Measurements from ENCODE around the gene CST8.
"Not testable (repeated sequence)": the region's sequence is repeated elsewhere in the genome, so short reads cannot be mapped to it uniquely, and the experiment has no call there.

The CST8 gene

DNA sequence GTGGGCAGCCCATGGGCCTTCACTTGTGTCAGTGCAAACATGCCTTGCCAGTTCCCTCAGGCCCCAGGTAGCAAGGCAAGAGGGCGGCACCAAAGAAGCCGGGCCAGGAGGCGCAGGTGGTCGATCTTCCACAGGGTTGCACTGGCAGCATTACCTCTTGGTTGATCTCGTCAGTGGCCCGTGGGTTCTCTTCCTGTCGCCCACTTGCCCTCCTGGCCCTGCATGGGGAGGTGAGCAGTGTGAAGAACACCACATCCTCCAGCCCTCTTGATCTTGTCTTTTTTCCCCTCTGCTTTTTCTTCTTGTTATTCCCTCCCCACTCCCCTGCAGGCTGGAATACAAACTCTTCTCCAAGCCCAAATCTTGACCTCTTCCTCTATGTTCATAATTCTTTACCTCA is 35.3 kb upstream of the CST8 start:
- no peak for DNase-seq (ENCODE audit: low read depth)
- no peak overlapping the region for H3K4me3 ChIP-seq (ENCODE audit: low read length)
- TF ChIP-seq, protein P1, sequence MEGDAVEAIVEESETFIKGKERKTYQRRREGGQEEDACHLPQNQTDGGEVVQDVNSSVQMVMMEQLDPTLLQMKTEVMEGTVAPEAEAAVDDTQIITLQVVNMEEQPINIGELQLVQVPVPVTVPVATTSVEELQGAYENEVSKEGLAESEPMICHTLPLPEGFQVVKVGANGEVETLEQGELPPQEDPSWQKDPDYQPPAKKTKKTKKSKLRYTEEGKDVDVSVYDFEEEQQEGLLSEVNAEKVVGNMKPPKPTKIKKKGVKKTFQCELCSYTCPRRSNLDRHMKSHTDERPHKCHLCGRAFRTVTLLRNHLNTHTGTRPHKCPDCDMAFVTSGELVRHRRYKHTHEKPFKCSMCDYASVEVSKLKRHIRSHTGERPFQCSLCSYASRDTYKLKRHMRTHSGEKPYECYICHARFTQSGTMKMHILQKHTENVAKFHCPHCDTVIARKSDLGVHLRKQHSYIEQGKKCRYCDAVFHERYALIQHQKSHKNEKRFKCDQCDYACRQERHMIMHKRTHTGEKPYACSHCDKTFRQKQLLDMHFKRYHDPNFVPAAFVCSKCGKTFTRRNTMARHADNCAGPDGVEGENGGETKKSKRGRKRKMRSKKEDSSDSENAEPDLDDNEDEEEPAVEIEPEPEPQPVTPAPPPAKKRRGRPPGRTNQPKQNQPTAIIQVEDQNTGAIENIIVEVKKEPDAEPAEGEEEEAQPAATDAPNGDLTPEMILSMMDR (IDR thresholded peaks at IDR 0.05; ENCODE audit: insufficient read depth, low read depth, low read length, missing control alignments): no peak

- H3K4me3 ChIP-seq (ENCODE audit: low read length): no peak overlapping the region
- DNase-seq (ENCODE audit: low read depth): no peak
- TF ChIP-seq, protein P1 (IDR thresholded peaks at IDR 0.05; ENCODE audit: insufficient read depth, low read depth, low read length, missing control alignments): no peak
Measured at GRCh38 chr20:23456409-23456808, 34.5 kb upstream of the CST8 start.

DNA sequence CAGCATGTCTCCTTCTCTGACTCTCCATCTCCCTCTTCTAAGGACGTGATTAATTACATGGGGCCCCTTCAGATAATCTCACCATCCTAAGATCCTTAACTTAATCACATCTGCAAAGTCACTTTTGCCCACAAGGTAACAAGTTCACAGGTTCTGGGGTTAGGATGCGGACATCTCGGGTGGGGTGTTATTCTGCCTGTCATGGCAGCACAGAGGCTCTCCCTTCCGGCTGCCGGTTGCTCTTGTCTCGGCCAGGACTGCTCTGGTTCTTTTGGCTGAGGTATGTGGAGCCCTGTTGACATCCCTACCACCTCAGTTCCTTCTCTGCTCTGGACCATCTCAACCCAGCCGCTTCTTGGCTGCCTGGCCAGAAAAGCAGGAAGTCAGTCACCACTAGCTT is 34.0 kb upstream of the CST8 start:
- no peak for DNase-seq (ENCODE audit: low read depth)
- TF ChIP-seq, protein P1 (IDR thresholded peaks at IDR 0.05; ENCODE audit: insufficient read depth, low read depth, low read length, missing control alignments): no peak
- no peak overlapping the region for H3K4me3 ChIP-seq (ENCODE audit: low read length)

GRCh38 chr20:23459461-23460150 is 31.3 kb upstream of the CST8 start:
- peak; percentile 24 for DNase-seq (ENCODE audit: low read depth)
- H3K4me3 ChIP-seq (ENCODE audit: low read length): no peak overlapping the region
- TF ChIP-seq, protein P1 (IDR thresholded peaks at IDR 0.05; ENCODE audit: insufficient read depth, low read depth, low read length, missing control alignments): no peak

- no peak for DNase-seq (ENCODE audit: low read depth)
- TF ChIP-seq, protein P1 (IDR thresholded peaks at IDR 0.05; ENCODE audit: insufficient read depth, low read depth, low read length, missing control alignments): no peak
- H3K4me3 ChIP-seq (ENCODE audit: low read length): no peak overlapping the region
Measured at GRCh38 chr20:23461180-23461579, 29.7 kb upstream of the CST8 start.

GRCh38 chr20:23466961-23467360 is 24.0 kb upstream of the CST8 start:
- not testable (repeated sequence) for H3K4me3 ChIP-seq (ENCODE audit: low read length); DNase-seq (ENCODE audit: low read depth)

DNA sequence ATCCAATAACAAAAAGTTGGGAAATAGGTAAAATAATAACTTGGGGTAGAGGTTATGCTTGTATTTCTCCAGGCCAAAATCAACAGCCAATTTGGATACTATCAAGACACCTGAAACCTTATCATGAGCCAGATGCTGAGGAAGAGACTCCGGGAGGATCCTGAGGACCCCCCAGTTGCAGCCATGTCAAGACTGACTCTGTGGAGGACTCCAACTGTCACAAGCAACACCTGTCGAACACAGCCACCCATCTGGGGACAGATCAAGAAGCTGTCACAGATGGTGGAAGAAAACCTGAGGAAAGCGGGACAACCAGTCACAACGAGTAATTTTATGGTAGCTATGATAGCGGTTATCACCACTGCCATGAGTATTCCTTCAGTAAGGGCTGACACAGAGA is 18.6 kb upstream of the CST8 start:
- not testable (repeated sequence) for H3K4me3 ChIP-seq (ENCODE audit: low read length); DNase-seq (ENCODE audit: low read depth)

DNA sequence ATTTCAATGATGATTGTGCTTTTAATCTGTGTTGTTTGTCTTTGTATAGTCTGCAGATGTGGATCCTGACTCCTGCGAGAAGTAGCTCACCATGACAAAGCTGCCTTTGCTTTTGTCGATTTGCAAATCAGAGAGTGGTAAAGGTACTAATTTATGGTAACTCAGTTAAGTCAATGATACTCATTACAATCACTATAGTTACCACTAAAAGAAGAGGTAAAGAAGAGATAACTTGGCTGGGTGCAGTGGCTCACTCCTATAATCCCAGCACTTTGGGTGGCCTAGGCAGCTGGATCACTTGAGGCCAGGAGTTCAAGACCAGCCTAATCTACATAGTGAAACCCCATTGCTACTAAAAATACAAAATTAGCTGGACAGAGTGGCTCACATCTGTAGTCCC is 17.6 kb upstream of the CST8 start:
- DNase-seq (ENCODE audit: low read depth); H3K4me3 ChIP-seq (ENCODE audit: low read length): not testable (repeated sequence)

GRCh38 chr20:23475395-23475794 is 15.5 kb upstream of the CST8 start:
- no peak overlapping the region for H3K4me3 ChIP-seq (ENCODE audit: low read length)
- TF ChIP-seq, protein P1 (IDR thresholded peaks at IDR 0.05; ENCODE audit: insufficient read depth, low read depth, low read length, missing control alignments): no peak
- DNase-seq (ENCODE audit: low read depth): no peak

All from epithelial cell of esophagus (primary cell).